GM12891 (cell line): ENCODE measurements around the gene L3MBTL3.

ENCODE experiments used
- POLR2A ChIP-seq: IDR thresholded peaks from 2 replicates; pipeline ENCODE4 v1.6.1; 2011; ENCODE audit warnings: low read depth, low read length, control low read depth
- POLR2AphosphoS5 ChIP-seq: IDR thresholded peaks from 2 replicates; pipeline ENCODE4 v1.6.1; 2011; ENCODE audit warnings: low read depth, low read length, control low read depth
- POU2F2 ChIP-seq: IDR thresholded peaks from 2 replicates; pipeline ENCODE4 v1.6.1; 2011; ENCODE audit warnings: low read depth, mild to moderate bottlenecking, control low read depth, low read length, moderate library complexity
- SPI1 ChIP-seq: IDR thresholded peaks from 2 replicates; pipeline ENCODE4 v1.6.1; 2011; ENCODE audit warnings: low read depth, low read length, control low read depth
- TAF1 ChIP-seq: IDR thresholded peaks from 2 replicates; pipeline ENCODE4 v1.6.1; 2011; ENCODE audit warnings: low read depth, low read length, control low read depth

DNA sequence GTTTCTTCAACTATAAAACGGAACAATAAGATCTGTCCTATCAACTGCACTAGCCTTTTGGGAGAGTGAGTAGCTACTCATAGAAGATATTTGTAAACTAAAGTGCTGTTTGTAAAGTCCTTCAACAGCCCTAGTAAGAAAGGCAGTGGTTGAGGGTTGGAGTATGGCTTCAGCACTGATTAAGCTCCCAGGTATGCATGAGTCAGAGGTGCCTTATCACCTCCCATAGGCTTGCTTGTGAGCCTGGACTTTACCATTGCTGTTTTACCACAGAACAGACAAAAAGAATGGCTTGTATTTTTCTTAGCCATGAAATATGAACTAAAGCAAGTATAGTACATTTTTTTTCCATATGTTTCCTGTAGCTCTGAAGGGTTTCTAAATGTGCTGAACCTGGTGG, 160.3 kb downstream of the L3MBTL3 start:
- TF ChIP-seq TAF1 (no peak), POLR2A (no peak), SPI1 (no peak), POLR2AphosphoS5 (no peak), POU2F2 (no peak)
